Measurements from ENCODE around the gene INSM2.

GRCh38 chr14:35504260-35504659, 29.7 kb upstream of the INSM2 start:
- TF ChIP-seq EZH2phosphoT487 (IDR thresholded peaks at IDR 0.05; ENCODE audit: low read depth, severe bottlenecking, unreplicated experiment): no peak
- TF ChIP-seq CTCF (IDR thresholded peaks at IDR 0.05; ENCODE audit: poor library complexity): no peak
- no peak for TF ChIP-seq EZH2 (IDR thresholded peaks at IDR 0.05; ENCODE audit: borderline replicate concordance)
